GM18951 (cell line): Measurements from ENCODE around the gene SFMBT2.

Experiments
- POLR2A ChIP-seq: IDR thresholded peaks from 4 replicates; pipeline ENCODE4 v1.6.1; 2011; ENCODE audit warnings: mild to moderate bottlenecking; ENCODE audit not compliant: insufficient read length, insufficient read depth; ENCODE audit errors: extremely low read depth
- in situ Hi-C: fragments of 300-500 bp; cut with MboI; formaldehyde crosslinking; loops from one replicate; pipeline ENCODE4 v1.12.0; 2022; ENCODE audit warnings: low sequenced_read_pairs, mixed read lengths, inconsistent platforms; ENCODE audit not compliant: unreplicated experiment

The SFMBT2 gene

GRCh38 chr10:7410862-7411670 is at the start of gene SFMBT2:
SFMBT2 (minus strand) TSS chr10:7411034; CDS start chr10:7381898, 29,136 bp downstream.
- in situ Hi-C loops, result loop anchor here (10.0 to 25.0 kb wide), 3 partner anchors 276 to 486 kb away; no protein-coding TSS in a partner anchor
- TF ChIP-seq POLR2A, result peak; percentile 67

- no peak for TF ChIP-seq POLR2A
- in situ Hi-C loops, result no loop called here
Measured at GRCh38 chr10:7460006-7460405, 49.2 kb upstream of the SFMBT2 start.

- in situ Hi-C loops, result no loop called here
- no peak for TF ChIP-seq POLR2A
Measured at GRCh38 chr10:7458556-7458955, 47.7 kb upstream of the SFMBT2 start.

GRCh38 chr10:7457478-7458316 is 46.9 kb upstream of the SFMBT2 start:
- in situ Hi-C loops, result no loop called here
- TF ChIP-seq POLR2A, result no peak

- in situ Hi-C loops, result no loop called here
- no peak for TF ChIP-seq POLR2A
Measured at GRCh38 chr10:7449063-7449695, 38.3 kb upstream of the SFMBT2 start.

- TF ChIP-seq POLR2A, result no peak
- in situ Hi-C loops, result no loop called here
Measured at GRCh38 chr10:7445474-7446185, 34.8 kb upstream of the SFMBT2 start.

- no peak for TF ChIP-seq POLR2A
- in situ Hi-C loops, result no loop called here
Measured at GRCh38 chr10:7444551-7445121, 33.8 kb upstream of the SFMBT2 start.

- in situ Hi-C loops, result no loop called here
- TF ChIP-seq POLR2A, result no peak
Measured at GRCh38 chr10:7443036-7443435, 32.2 kb upstream of the SFMBT2 start.

GRCh38 chr10:7441403-7442147 is 30.7 kb upstream of the SFMBT2 start:
- in situ Hi-C loops, result no loop called here
- no peak for TF ChIP-seq POLR2A

GRCh38 chr10:7439696-7440095 is 28.9 kb upstream of the SFMBT2 start:
- in situ Hi-C loops, result no loop called here
- no peak for TF ChIP-seq POLR2A

- no peak for TF ChIP-seq POLR2A
- in situ Hi-C loops, result no loop called here
Measured at GRCh38 chr10:7438196-7438986, 27.6 kb upstream of the SFMBT2 start.
